HG03175 (cell line): ENCODE measurements around the gene BRAP.
"Not testable (repeated sequence)": the region's sequence is repeated elsewhere in the genome, so short reads cannot be mapped to it uniquely, and the experiment has no call there.

Experiments used
- ATAC-seq: cut with Tn5 transposase; IDR thresholded peaks from one replicate; pipeline ENCODE4 v1.9.1; 2021; ENCODE audit warnings: mild to moderate bottlenecking, moderate library complexity; ENCODE audit not compliant: unreplicated experiment

The BRAP gene

GRCh38 chr12:111624540-111624939, 61.2 kb downstream of the BRAP start:
- ATAC-seq, result no peak

GRCh38 chr12:111617841-111618240, 67.9 kb downstream of the BRAP start:
- not testable (repeated sequence) for ATAC-seq

GRCh38 chr12:111616177-111616623, 69.6 kb downstream of the BRAP start:
- no peak for ATAC-seq

- ATAC-seq, result no peak
These were observed 78.5 kb downstream of the BRAP start for GRCh38 chr12:111607239-111607638.

GRCh38 chr12:111606767-111607230, 79.0 kb downstream of the BRAP start:
- ATAC-seq, result no peak

- no peak for ATAC-seq
These were observed 79.6 kb downstream of the BRAP start for GRCh38 chr12:111605911-111606766.

GRCh38 chr12:111602857-111603256, 82.9 kb downstream of the BRAP start:
- ATAC-seq, result not testable (repeated sequence)

- no peak for ATAC-seq
These were observed 83.4 kb downstream of the BRAP start for GRCh38 chr12:111602348-111602747.

- not testable (repeated sequence) for ATAC-seq
These were observed 84.8 kb downstream of the BRAP start for GRCh38 chr12:111600986-111601385.

GRCh38 chr12:111600205-111600642, 85.5 kb downstream of the BRAP start:
- ATAC-seq, result no peak

- peak; percentile 72 for ATAC-seq
These were observed 86.1 kb downstream of the BRAP start for GRCh38 chr12:111599453-111600204.

GRCh38 chr12:111598637-111599452, 86.9 kb downstream of the BRAP start, which contains the start of gene ATXN2:
Gene ATXN2 (minus strand): TSS chr12:111599315. CDS start chr12:111599034, 281 bp downstream.
- peak; percentile 41 for ATAC-seq

GRCh38 chr12:111597831-111598636, 87.7 kb downstream of the BRAP start:
- ATAC-seq, result peak; percentile 16

- ATAC-seq, result no peak
These were observed 88.5 kb downstream of the BRAP start for GRCh38 chr12:111596985-111597830.

- not testable (repeated sequence) for ATAC-seq
These were observed 90.4 kb downstream of the BRAP start for GRCh38 chr12:111595341-111595835.
